Measurements from ENCODE around the gene EPS8L1. TPM values are rescaled to one million over a fixed set of nuclear protein-coding genes. Genes with fewer than 3 reads are reported as not detected.

The EPS8L1 gene
- total RNA-seq, 2 experiments from 2014 or later = 2.2 to 2.3 TPM

DNA sequence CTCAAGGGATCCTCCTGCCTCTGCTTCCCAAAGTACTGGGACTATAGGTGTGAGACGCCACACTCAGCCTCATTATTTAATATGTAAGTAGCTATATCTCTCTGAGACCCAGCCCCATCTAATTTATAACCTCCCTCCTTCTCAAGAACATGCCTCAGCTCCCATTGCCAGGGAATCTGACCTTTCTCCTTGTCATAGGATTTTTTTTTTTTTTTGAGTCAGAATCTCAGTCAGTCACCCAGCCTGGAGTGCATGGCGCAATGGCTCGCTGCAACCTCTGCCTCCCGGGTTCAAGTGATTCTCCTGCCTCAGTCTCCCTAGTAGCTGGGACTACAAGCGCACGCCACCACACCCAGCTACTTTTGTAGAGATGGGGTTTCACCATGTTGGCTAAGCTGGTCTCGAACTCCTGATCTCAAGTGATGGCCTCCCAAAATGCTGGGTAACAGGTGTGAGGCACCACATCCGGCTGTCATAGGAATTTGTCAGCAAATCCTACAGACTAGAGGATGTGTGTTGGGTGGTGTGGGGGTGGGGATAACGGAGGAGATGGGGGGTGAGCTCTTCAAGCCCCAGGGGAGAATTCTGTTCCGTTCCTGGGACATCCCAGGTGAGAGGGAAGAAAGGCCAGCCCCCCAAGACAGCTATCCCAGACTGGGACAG lies 5.1 kb upstream of the EPS8L1 start:
- ATAC-seq (peak; percentile 12), DNase-seq (no peak)
- H3K4me1 Mint-ChIP-seq = peaks cover 11% of the 10 kb centered on the region
- H3K27ac Mint-ChIP-seq = no peak overlapping the region
- H3K27me3 Mint-ChIP-seq = peaks cover 51% of the 10 kb centered on the region
- H3K4me3 Mint-ChIP-seq = no peak overlapping the region
- ChIA-PET POLR2A (interaction anchor here (0.7 kb wide), 1 partner anchor 189 kb away, joined by 4 read pairs; no protein-coding TSS in a partner anchor), CTCF (no interaction called here)
- peaks cover 2% of the 10 kb centered on the region for H3K36me3 Mint-ChIP-seq (ENCODE audit: low read depth)
- H3K9me3 Mint-ChIP-seq (ENCODE audit: low read depth) = no peaks in the 10 kb centered on the region
- intact Hi-C loops (cut with DNase I, micrococcal nuclease) = no loop called here

DNA sequence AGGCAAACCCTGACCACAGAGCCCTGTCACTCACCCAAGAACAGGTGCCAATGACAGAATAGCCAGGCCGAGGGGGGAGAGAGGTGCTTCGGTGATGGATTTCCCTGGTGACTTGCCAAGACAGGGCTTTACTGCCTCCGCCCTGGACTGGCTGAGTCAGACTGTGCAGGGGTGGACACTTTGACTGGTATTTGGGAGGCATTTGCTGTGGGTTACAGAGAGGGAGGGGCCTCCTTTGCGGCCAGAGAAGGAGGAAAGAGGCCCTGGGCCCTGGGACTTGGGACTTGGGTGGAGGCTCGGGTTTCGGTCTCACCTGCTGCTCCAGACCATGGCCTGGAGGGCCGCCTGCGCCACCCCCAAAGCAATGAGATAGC lies 4.6 kb upstream of the EPS8L1 start:
- POLR2A ChIA-PET = interaction anchor here (0.7 kb wide), 1 partner anchor 188 kb away, joined by 4 read pairs; no protein-coding TSS in a partner anchor
- ATAC-seq (peak; percentile 80), DNase-seq (peak; percentile 65)
- CTCF ChIA-PET = no interaction called here
- intact Hi-C loops (cut with DNase I, micrococcal nuclease) = no loop called here
- Mint-ChIP-seq H3K9me3 (ENCODE audit: low read depth) (no peaks in the 10 kb centered on the region), H3K4me3 (no peak overlapping the region), H3K36me3 (ENCODE audit: low read depth) (peaks cover 2% of the 10 kb centered on the region), H3K27ac (no peak overlapping the region), H3K27me3 (peaks cover 49% of the 10 kb centered on the region), H3K4me1 (peaks cover 11% of the 10 kb centered on the region)

DNA sequence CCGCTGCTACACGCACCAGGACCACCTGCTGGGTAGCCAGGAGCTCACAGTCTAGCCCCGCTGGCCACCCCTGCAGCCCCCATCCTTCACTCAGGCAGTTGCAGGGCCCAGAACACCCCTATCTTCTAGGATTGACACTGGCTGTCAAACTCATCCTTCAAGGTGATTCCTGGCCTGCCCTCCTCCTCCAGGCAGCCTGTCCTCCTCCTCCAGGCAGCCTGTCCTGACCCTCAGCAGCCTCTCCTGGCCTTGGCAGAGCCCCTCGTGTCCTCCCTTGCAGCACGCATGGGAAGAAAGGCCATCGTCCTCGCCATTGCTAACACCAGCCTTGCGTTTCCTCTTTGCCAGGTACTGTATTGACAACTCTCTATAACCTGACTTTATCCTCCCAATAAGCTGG lies 3.8 kb upstream of the EPS8L1 start:
- Mint-ChIP-seq H3K27ac (no peak overlapping the region), H3K27me3 (peaks cover 46% of the 10 kb centered on the region), H3K9me3 (ENCODE audit: low read depth) (no peaks in the 10 kb centered on the region), H3K36me3 (ENCODE audit: low read depth) (peaks cover 2% of the 10 kb centered on the region), H3K4me3 (no peak overlapping the region), H3K4me1 (peaks cover 11% of the 10 kb centered on the region)
- POLR2A ChIA-PET = no interaction called here
- intact Hi-C loops (cut with DNase I, micrococcal nuclease) = no loop called here
- ATAC-seq (no peak), DNase-seq (no peak)
- CTCF ChIA-PET = no interaction called here

DNA sequence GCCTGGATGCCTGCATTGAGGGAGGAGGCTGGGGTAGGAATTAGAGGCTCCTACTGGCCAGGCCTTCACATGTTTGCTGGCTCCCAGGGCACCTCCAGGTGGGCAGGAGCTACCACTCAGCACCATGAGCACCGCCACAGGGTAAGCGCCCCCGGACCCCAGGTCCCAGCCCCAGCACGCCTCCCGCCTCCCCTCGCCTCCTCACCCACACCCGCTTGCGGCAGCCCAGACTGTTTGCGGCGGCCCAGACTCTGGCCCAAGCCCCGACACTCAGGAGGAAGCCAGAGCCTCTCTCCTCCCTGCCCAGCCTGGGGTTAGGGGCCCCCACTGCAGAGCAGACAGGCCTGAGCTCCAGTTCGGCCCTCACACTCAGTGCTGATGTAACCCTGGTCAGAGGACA lies 652 bp downstream of the EPS8L1 start:
- ATAC-seq (no peak), DNase-seq (no peak)
- Mint-ChIP-seq H3K9me3 (ENCODE audit: low read depth) (no peaks in the 10 kb centered on the region), H3K27me3 (peaks cover 43% of the 10 kb centered on the region), H3K36me3 (ENCODE audit: low read depth) (peaks cover 2% of the 10 kb centered on the region), H3K4me1 (peaks cover 16% of the 10 kb centered on the region), H3K4me3 (no peak overlapping the region), H3K27ac (no peak overlapping the region)
- POLR2A ChIA-PET = no interaction called here
- intact Hi-C loops (cut with DNase I, micrococcal nuclease) = no loop called here
- CTCF ChIA-PET = no interaction called here

DNA sequence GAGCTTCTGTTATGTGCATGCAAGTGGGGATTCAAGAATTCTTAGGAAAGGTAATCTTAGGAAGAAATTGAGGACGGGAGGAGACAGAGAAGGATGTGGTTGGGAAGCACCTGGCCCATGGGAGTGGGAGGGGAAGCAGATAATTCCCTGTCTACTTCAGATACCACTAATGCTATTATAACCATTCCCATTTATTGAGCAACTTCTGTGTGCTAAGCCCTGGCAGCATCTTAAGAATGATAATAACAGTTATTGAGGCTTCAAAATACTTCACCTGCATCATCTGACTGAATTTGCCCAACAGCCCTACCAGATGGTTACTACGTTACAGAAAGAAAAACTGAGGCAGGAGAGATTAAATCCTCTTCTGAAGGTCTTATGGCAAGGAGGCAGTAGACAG lies 1.4 kb downstream of the EPS8L1 start:
- Mint-ChIP-seq H3K27ac (no peak overlapping the region), H3K4me1 (peaks cover 16% of the 10 kb centered on the region), H3K36me3 (ENCODE audit: low read depth) (peaks cover 2% of the 10 kb centered on the region), H3K27me3 (peaks cover 43% of the 10 kb centered on the region), H3K9me3 (ENCODE audit: low read depth) (no peaks in the 10 kb centered on the region), H3K4me3 (no peak overlapping the region)
- ATAC-seq (no peak), DNase-seq (no peak)
- ChIA-PET CTCF (no interaction called here), POLR2A (no interaction called here)
- intact Hi-C loops (cut with DNase I, micrococcal nuclease) = no loop called here

DNA sequence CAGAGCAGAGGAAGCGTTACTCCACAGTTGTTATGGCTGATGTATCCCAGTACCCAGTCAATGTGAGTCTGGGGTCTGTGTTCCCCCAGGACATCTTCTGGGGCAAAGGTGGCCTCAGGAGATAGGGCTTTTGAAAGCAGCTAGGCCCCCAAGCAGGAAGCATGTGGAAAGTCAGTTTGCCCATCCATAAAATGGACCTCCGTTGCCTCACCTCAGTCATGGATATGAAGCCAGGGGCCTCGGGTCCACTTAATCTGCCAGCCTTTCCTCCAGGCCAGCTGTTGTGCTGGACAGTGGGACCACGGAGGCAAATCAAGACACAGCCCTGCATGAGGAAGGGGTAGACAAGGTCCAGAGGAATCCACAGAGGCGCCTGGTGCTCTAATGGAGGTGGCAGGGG lies 3.3 kb downstream of the EPS8L1 start:
- H3K4me1 Mint-ChIP-seq = peaks cover 22% of the 10 kb centered on the region
- peaks cover 2% of the 10 kb centered on the region for H3K36me3 Mint-ChIP-seq (ENCODE audit: low read depth)
- no peak for ATAC-seq
- POLR2A ChIA-PET = no interaction called here
- H3K27me3 Mint-ChIP-seq = peaks cover 48% of the 10 kb centered on the region
- CTCF ChIA-PET = interaction anchor here (0.7 to 1.1 kb wide), 2 partner anchors 8 to 10 kb away, joined by 3 to 4 read pairs; no protein-coding TSS in a partner anchor
- no peak overlapping the region for H3K27ac Mint-ChIP-seq
- no peak for DNase-seq
- no peak overlapping the region for H3K4me3 Mint-ChIP-seq
- peaks cover 2% of the 10 kb centered on the region for H3K9me3 Mint-ChIP-seq (ENCODE audit: low read depth)
- intact Hi-C loops (cut with DNase I, micrococcal nuclease) = no loop called here

DNA sequence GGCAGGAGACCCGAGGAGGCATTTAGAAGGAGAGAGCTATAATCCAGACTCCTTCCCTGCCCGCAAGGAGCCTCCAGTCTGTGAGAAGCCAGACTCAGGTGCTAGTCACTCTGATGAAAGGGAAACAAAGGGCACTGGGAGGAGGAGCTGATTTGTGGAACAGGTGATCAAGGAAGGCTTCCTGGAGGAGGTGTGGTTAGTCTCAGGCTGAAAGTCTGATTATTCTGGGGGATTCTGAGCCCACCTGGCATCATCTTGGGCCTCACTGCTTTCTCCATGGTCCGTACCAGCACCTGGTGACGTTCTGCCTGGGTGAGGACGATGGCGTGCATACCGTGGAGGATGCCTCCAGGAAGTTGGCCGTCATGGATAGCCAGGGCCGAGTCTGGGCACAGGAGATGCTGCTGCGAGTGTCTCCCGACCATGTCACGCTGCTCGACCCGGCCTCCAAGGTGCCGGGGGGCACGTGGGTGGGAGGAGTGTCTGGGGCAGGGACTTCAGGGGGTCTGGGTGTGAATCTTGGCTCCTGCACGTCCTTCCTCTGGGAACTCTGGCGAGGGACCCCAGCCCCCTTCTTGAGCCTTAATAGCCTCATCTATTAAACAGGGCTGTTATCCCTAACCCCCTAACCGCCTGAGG lies 3.9 kb downstream of the EPS8L1 start:
- ATAC-seq = no peak
- ChIA-PET CTCF (interaction anchor here (0.7 to 1.1 kb wide), 2 partner anchors 8 to 9 kb away, joined by 3 to 4 read pairs; no protein-coding TSS in a partner anchor), POLR2A (no interaction called here)
- H3K27me3 Mint-ChIP-seq = peaks cover 49% of the 10 kb centered on the region
- peaks cover 2% of the 10 kb centered on the region for H3K9me3 Mint-ChIP-seq (ENCODE audit: low read depth)
- H3K27ac Mint-ChIP-seq = no peak overlapping the region
- no peak for DNase-seq
- H3K4me1 Mint-ChIP-seq = peaks cover 22% of the 10 kb centered on the region
- H3K4me3 Mint-ChIP-seq = peak overlapping the region; percentile 69
- peaks cover 2% of the 10 kb centered on the region for H3K36me3 Mint-ChIP-seq (ENCODE audit: low read depth)
- intact Hi-C loops (cut with DNase I, micrococcal nuclease) = loop anchor here (2.0 to 5.0 kb wide), 7 partner anchors 17 to 1235 kb away; partner anchors contain the start of genes FIZ1 (in 1 of the 2), PPP6R1 (in 1 of the 2), RDH13 (in 1 of the 2) and TSEN34 (in 1 of the 2)

DNA sequence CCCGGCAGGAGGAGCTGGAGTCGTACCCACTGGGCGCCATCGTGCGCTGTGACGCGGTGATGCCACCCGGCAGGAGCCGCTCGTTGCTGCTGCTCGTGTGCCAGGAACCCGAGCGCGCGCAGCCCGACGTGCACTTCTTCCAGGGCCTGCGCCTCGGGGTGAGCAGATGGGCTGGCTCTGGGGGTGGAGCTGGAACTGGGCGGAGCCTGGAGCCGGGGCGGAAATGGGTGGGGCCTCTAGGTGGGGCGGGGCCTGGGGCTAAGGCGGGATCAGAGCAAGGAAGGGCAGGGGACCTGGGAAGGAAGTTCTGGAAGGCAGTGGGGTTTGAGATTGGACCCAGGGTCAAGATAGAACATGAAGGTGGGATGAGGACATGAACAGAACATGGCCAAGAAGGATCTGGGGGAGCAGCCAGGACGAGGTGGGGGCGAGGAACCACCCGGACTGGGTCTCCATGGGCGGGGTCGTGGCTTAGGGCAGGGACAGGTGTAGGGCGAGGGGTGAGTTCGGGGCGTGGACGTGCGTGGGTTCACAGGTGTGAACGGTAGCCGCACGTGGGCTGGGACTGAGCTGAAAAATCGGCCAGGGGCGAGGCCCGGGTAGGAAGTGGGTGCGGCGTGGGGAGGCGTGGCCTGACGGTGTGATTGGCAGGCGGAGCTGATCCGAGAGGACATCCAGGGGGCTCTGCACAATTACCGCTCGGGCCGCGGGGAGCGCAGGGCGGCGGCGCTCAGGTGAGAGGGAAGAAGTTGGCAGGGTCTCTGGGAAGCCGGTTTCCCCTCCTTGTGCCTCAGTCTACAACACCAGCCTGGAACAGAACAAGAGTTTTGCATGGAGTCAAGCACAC lies 4.7 kb downstream of the EPS8L1 start:
- Mint-ChIP-seq H3K9me3 (ENCODE audit: low read depth) (peaks cover 2% of the 10 kb centered on the region), H3K27ac (peak overlapping the region; percentile 76), H3K27me3 (peaks cover 49% of the 10 kb centered on the region), H3K4me1 (peaks cover 22% of the 10 kb centered on the region), H3K4me3 (peak overlapping the region; percentile 69), H3K36me3 (ENCODE audit: low read depth) (peaks cover 2% of the 10 kb centered on the region)
- ChIA-PET CTCF (interaction anchor here (0.6 kb wide), 1 partner anchor 660 kb away, joined by 3 read pairs; no protein-coding TSS in a partner anchor), POLR2A (interaction anchor here (1.2 kb wide), 1 partner anchor 18 kb away, joined by 4 read pairs; the partner anchor contains the start of gene RDH13)
- ATAC-seq (peak; percentile 83), DNase-seq (peak; percentile 90)
- intact Hi-C loops (cut with DNase I, micrococcal nuclease) = loop anchor here (2.0 to 5.0 kb wide), 7 partner anchors 18 to 1234 kb away; partner anchors contain the start of genes FIZ1 (in 1 of the 2), PPP6R1 (in 1 of the 2), RDH13 (in 1 of the 2) and TSEN34 (in 1 of the 2)

DNA sequence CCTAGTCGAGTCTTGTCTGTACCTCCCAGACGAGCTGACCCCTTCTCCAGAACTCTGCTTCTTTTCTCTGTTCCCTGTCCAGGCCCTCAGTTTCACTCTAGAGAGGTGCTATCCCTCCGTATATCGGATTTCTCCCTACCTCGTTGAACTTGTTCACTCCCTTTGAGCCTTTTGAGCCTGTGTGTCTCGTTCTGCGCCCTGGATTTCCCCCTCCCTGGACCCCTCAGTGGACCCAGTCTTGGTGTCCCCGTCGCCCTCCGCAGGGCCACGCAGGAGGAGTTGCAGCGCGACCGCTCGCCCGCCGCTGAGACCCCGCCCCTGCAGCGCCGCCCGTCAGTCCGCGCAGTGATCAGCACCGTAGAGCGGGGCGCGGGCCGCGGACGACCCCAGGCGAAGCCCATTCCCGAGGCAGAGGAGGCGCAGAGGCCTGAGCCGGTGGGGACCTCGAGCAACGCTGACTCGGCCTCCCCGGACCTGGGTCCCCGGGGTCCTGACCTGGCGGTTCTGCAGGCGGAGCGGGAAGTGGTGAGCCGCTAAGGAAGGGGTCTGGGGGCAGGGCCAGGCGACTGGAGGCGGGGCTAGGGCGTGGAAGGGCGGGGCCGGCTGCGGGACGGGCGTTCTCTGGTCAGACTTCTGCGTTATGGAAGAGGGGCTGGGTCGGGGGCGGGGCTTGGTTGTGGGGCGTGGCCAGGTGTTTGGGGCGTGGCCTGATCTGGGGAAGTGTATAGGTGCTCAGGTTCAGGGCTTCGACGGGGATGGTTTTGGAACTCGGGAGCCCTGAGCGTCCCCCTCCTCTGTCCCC lies 5.5 kb downstream of the EPS8L1 start:
- intact Hi-C loops (cut with DNase I, micrococcal nuclease) = loop anchor here (1.0 to 5.0 kb wide), 13 partner anchors 18 to 1234 kb away; partner anchors contain the start of genes RDH13 (in 2 of the 2), FIZ1 (in 1 of the 2), HSPBP1 (in 1 of the 2) and ISOC2 (in 1 of the 2)
- Mint-ChIP-seq H3K9me3 (ENCODE audit: low read depth) (peaks cover 2% of the 10 kb centered on the region), H3K36me3 (ENCODE audit: low read depth) (peaks cover 2% of the 10 kb centered on the region), H3K4me3 (peak overlapping the region; percentile 69), H3K27me3 (peaks cover 56% of the 10 kb centered on the region), H3K27ac (peak overlapping the region; percentile 31), H3K4me1 (peaks cover 22% of the 10 kb centered on the region)
- ATAC-seq (peak; percentile 71), DNase-seq (peak; percentile 95)
- CTCF ChIA-PET = interaction anchor here (0.6 kb wide), 1 partner anchor 1174 kb away, joined by 3 read pairs; no protein-coding TSS in a partner anchor
- POLR2A ChIA-PET = interaction anchor here (1.2 kb wide), 1 partner anchor 18 kb away, joined by 4 read pairs; the partner anchor contains the start of gene RDH13

DNA sequence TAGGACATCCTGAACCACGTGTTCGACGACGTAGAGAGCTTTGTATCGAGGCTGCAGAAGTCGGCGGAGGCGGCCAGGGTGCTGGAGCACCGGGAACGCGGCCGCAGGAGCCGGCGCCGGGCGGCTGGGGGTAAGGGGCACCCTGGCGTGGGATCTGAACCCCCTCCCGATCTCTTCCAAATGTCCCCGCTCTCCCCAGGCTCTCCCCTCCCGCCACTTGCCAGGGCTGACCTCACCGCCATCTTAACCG lies 6.0 kb downstream of the EPS8L1 start:
- peak overlapping the region; percentile 69 for H3K4me3 Mint-ChIP-seq
- peaks cover 2% of the 10 kb centered on the region for H3K36me3 Mint-ChIP-seq (ENCODE audit: low read depth)
- ATAC-seq (no peak), DNase-seq (no peak)
- POLR2A ChIA-PET = no interaction called here
- CTCF ChIA-PET = interaction anchor here (0.6 kb wide), 1 partner anchor 1174 kb away, joined by 3 read pairs; no protein-coding TSS in a partner anchor
- H3K27me3 Mint-ChIP-seq = peaks cover 54% of the 10 kb centered on the region
- intact Hi-C loops (cut with DNase I, micrococcal nuclease) = loop anchor here (1.0 to 5.0 kb wide), 13 partner anchors 18 to 1233 kb away; partner anchors contain the start of genes RDH13 (in 2 of the 2), FIZ1 (in 1 of the 2), HSPBP1 (in 1 of the 2) and ISOC2 (in 1 of the 2)
- H3K4me1 Mint-ChIP-seq = peaks cover 22% of the 10 kb centered on the region
- H3K27ac Mint-ChIP-seq = no peak overlapping the region
- H3K9me3 Mint-ChIP-seq (ENCODE audit: low read depth) = peaks cover 2% of the 10 kb centered on the region
